HG02798 (cell line): ENCODE results near the gene CACFD1.
A peak's percentile ranks its signal among the peaks of the same experiment; 100 is the strongest.

Source experiments
- ATAC-seq: cut with Tn5 transposase; IDR thresholded peaks from one replicate; pipeline ENCODE4 v1.9.1; 2021; ENCODE audit warnings: mild to moderate bottlenecking; ENCODE audit not compliant: unreplicated experiment, poor library complexity

CACFD1 gene

DNA sequence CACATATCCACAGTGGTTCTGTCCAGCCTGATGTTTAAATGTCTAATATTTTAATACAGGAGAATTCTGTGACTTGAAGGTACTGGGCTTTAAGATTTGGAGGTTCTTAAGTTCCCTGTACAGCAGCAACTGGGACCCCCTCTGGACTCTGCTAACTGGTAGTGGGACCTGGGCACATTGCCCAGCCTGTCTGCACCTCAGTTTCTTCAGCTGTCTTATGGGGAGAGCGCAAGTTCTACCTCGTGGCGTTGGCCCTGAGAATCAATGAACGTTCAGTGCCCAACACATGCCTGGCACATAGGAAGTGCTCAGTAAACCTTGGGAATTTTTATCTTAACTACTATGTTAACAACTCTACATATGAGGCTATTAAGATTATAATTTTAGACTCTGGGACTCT lies 17.7 kb downstream of the CACFD1 start:
- no peak for ATAC-seq

DNA sequence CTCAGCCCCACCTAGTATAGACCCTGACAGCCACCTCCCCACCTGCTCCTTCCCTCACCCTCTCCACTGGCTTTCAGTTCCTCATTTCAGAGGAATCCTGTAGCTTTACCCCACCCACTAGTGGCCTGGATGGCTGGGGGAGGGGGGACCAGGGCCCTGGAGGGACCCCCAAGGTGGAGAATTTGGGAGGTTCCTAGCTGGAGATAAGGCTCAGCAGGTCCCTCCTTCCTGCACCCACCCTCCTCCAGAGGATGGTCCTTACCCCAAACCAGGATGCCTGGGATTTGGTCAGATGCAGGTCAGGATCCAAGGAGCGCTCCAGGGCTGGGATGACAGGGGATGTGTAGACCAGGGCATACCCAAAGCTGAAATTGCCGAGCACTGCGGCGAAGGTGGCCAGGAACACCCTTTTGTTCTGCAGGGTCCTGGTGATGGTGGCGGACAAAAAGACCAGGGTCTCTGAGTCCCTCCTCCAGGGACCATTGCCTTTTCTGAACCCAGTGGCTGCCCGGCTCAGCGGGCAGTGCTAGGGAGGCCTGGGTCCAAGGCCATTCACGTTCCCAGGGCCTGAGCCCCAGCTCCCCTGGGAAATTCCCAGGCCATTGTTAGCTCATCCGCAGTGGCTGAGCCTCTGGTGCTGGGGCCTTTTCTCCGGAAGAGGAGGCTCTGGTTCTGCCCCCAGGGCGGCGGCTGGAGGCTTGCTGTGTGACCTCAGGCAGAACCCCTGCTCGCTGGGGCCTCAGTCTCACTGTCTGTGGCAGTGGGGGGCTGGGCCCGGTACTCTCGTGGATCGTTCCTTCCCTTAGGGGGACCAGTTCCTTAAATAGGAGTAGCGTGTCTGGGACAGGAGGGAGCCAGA lies 18.4 kb downstream of the CACFD1 start:
- ATAC-seq: peak; percentile 29

DNA sequence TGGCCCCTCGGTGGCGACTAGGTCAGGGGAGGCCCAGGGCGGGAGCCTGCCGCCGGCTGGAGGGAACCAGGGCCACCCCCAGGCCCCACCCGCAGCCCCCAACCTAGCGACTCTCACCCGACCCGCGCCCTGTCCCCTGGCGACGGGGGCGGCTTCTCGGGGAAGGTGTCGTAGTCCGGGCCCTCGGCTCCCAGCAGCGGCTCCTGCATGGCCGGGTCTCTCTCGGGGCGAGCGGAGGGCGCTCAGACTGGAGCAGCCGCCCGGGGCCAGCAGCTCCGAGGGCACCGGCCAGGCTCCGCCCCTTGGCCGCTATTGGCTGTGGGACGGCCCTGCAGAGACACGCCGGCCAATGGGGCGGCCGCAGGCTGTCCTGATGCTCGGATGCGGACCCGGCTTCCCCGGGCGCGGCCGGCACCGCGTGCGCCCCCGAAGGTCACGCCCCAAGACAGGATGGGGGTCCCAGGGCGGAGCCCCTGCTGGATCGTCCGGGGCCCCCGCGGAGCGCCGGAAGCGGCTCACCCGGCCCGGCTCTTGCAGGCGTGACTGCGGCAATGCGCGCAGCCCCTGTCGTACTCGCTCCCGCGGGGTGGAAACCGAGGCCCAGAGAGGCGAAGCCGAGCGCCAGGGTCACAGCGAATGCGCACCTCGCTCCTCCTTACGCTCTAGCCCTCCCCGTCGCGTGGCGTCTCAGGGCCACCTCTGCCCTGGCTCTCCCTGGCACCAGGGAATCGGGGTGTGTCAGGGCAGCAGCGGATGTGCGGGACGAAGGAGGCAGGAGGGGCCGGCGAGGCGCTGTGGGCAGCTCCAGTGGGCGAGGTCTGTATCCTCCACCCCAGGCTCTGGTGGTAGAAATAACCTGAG lies 19.3 kb downstream of the CACFD1 start, which contains the start of gene SLC2A6:
Gene SLC2A6, minus strand, starts transcription at position 249 of the 861 bp plus-strand sequence. Its CDS starts 40 bp downstream, at position 209.
- peak; percentile 93 for ATAC-seq

DNA sequence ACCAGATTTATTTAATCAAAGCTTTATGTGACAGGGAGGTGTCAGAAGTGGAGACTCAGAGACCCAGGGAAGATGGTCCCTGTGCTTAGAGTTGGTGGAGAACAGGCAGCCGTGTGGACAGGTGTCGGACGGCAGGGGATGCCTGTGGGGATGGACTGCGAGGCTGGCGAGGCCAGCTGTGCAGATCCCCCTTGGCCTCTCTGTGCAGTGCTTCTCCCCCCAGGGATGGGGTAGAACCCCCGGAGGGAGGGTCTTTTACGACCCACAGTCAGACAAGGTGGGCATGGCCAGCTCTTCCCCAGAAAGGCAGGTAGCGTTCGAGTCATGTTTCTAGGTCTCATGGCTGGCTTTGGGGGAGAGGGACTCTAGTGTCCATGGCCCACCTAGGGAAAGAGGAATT lies 23.8 kb downstream of the CACFD1 start:
- no peak for ATAC-seq

DNA sequence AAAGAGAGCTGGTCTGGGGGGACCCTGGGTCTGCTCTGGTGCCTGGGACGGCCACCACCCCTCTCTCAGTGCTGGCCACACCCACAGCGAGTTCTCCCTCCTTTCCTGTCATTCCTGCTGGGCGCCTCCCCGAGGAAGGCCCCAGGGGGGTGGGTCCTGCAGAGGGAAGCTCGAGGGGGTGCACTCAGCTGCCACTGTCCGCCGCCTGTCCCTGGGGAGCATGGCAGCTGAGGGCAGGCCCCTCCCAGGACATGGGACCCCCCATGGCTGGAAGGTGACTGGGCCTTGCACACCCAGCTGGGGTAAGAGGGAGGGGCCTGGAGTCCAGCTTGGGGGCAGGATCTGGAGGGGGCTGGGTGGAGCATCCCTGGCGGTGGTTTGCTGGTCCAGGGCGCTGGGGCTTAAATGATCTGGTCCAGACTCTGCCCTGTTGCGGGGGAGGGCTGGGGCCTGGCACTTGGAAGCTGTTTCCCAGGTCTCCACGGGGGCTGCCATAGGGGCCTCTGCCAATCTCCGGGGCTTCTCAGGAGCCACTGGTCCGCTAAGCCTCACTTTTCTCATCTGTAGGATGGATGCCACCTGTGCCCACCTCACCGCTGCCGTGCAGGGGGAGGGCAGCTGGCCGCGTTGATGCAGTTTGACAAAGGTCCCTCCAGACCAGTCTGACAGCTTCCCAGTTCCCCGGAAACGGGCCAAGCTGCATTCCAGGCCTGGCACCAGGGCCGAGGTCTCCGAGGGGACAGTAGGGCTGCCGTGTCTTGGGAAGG lies 25.1 kb downstream of the CACFD1 start:
- no peak for ATAC-seq

DNA sequence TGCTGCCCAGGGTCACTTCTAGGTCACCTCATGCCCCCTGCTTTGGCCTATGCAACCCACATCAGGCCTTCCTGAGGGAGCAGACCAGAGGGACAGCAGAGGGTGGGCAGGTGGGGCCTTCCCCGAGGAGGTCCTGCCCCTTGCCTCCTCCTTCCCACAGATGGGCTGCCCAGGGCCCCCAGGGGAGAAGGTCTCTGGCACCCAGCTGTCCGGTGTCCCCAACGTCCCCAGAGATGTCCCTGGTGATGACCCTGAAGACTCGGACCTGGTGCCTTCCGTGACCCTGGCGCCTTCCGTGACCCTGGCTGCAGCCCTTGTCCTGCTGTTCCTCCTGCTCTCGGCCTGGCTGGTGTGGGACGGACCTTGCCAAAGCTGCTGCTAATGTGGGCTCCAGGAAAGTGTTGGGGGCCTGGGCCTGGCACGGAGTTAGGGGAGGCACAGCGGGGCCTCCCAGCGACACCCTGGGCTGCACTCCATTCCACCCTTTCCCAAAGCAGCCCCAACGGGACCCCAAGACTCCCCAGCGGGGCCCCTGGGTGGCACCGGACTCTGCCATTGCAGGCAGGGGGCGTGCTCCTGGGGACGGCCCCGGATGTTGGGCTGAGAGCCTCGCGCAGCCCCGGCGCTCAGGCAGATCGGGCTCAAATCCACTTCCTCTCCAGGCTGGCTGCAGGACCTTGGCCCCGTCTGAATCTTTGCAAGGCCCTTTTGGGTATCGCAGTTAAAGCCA lies 25.9 kb downstream of the CACFD1 start:
- no peak for ATAC-seq

DNA sequence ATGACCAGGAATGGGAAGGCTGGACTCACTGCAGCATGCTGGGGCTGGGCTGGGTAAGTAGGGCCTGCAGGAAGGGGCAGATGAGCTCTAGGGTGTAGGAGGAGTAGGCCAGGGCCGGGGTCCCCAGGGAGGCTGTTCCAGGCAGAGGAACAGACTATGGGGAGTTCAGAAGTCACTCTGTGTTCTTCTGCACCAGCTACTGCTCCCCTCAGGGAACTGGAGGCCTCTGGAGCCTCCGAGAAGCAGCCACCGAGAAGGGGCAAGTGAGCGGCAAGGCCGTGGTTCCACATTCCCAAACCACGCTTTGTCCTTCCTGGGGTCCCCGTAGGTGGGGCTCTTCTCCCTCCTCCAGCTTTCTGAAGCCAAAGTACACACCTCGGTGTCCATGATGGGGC lies 27.6 kb downstream of the CACFD1 start:
- no peak for ATAC-seq

DNA sequence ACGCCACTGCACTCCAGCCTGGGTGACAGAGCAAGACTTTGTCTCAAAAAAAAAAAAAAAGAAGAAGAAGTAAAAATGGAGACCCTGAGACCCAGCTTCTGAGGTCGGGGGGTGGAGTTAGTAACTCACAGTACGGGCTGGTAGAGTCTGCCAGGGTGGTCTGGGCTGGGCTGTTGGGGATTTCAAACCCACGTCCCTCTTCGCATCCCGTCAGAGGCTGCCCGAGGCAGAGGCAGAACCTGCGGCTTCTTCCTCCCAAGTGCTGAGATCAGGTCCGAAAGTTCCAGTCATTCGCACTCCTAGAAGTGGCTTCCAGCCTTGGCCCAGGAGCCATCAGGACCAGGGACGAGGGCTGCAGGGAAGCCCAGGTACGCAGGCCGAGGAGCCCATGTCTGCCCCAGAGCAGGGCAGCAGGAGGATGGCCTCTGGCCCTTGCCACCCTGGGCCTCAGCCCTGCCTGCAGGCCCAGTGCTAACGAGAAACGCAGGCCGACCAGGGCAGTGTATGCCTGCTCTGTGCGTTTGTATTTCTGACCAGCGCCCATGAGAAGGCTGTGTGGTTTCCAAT lies 29.0 kb downstream of the CACFD1 start:
- no peak for ATAC-seq

DNA sequence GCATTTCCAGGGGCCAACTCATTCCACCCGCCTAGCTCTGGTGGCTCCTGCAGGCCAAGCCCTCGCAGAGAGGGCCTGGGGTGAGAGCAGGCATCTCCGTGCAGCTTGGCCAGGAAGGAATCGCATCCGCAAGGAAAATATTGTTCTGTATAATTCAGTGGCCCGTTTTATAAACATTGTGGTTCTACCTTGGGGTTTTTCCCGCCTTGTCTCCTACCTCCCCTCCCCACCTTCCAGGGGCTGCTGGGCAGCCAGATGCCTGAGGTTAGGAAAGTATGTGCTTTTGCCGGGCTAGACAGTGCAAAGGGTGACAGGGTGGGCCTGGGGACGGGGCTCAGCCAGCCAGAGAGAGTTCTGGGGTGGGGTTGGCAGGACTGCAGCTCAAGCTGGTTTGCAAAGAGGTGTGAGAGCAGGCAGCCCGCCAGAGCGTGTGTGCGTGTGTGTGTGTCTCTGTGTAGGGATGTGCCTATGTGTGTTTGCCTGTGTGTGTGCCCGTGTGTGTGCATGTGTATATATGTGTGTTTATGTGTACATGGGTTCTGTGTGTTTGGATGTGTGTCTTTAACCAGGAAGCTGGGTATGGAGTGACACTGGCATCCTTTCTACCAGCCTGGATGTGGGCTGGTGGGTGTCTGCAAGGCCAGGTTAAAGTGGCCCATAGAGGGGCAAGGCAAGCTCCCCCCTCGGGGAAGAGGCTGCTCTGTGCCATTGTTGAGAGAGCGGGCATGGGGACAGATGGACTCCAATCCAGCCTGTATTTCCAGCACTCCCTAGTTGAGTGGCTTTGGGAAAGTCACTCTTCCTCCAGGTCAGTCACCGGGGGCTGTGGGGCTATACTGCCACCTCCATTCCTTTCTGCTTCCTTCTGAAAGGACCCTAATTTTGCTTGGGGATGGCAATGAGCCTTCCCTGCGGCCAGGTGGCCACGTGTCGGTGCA lies 29.7 kb downstream of the CACFD1 start:
- ATAC-seq: no peak

DNA sequence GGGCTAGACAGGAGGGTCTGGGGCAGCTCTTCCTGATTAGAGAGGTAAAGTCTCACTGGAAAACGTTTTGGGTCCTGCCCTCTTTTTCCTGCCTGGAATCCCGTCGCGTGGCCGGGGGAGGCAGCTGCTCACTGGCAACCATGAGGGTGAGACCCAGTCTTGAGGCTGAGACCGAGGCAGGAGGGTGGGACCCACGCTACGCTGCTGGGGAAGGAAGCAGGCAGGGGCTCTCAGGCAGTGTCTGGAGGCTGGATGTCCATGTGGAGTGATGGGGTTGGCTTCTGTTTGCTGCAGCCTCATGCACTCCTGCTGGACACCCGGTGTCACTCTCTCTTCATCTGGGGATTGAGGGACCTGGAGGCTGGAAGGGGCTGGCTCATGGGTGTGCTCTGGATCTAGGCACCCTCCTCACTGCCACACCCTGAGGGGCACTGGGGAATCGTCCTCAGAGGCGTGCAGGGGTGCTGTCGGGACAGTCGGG lies 30.5 kb downstream of the CACFD1 start:
- no peak for ATAC-seq

DNA sequence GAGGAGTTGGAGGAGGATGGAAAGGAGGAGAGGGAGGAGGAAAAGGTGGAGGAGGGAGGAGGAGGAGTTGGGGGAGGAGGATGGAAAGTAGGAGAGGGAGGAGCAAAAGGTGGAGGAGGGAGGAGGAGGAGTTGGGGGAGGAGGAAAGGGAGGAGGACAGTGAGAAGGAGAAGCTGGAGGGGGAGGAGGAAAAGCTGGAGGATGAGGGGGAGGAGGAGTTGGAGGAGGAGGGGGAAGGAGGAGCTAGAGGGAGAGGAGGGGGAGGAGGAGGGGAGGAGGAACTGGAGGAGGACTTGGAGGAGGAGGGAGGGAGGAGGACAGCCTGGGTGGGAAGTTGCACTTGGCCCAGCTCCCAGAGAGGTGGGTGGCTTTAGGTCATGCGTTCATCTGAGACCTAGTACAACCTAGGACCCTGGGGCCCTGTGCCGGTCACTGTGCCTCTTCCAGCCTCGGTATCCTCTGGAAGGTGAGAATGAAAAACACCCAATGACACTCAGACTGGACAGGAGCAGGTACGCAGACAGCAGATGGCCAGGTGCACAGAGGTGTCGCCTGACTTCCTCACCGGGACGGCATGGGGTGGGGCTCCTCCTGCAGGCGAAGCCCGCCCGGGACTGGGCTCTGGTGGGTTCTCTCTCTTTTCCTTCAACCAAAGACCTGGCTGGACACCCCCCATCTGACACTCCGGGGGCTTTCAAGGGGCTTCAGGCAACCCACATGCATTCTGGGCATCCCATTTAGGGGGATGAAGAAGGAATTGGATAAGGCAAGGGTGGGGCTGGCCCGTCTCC lies 31.3 kb downstream of the CACFD1 start:
- no peak for ATAC-seq

DNA sequence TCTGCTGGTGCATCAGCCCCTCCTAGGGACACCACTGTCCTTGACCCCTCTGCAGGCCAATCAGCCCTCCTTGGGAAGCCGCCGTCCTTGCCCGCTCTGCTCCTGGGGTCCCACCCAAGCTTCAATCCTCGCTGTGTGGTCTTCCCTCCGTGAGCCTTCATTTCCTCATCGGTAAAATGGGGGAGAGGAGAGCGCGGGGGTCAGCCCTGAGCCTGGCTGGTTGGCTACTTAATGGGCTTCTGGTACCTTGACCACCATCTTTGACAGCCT lies 31.8 kb downstream of the CACFD1 start:
- no peak for ATAC-seq

DNA sequence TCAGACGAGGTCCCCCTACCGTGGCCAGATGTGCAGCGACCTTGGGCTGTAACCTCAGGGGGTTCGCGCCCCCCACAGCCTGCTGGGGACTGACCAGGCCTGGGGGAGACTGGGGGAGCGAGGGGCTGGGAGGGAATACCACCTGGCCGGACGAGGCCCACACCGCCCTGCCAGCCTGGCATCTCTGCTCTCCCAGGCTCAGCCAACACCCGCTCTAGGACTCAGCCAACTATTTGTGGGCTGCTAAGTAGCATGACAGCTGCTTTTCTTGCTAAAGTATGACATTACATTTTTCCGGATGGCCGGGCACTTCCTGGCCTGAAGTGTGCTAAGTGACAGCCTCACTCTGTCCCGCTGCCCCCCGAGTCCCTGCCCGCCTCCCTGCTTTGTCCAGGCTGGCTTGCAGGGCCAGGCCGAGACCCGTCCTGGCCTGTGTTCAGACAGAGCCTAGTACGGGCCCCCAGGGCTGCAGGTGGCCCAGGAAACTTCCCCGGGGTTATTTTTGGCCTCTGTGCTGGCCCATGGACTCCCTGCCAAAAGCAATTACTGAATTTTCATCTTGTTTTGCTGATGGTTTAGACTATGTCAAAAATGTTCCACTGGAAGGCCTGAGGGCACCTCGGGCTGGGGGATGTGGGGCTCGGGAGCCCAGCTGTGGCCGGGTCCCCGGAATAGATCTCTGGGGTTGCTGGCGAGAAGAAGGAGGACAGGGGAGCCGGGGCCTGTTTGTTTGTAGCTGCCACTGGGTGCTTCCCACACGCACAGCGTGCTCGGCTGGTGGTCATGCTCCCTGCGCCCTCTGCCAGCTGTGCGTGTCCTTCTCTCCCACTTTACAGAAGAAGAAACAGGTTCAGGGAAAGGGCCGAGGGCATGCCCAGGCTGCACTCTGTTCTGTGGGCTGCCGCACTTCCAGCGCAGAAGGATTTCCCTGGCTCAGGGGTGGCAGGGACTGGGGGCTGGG lies 32.6 kb downstream of the CACFD1 start:
- no peak for ATAC-seq

DNA sequence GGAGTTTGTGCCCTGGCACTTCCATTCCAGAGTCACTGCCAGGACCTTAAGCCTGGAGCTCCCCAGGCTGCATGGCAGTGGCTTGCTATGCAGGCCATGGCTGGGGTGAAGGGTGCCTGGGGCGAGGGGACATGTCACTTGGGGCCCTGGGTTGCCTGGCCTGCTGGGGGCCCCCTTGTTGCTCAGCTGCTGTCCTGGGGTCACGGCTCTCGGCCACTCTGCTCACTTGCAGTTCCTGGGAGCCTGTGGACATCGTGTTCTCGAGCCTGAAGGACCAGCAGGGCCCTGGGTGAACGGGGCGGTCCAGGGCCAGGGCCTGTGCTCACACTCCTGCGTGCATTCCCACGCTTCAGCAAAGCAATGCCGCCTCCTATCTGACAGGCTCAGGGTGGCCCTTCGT lies 33.6 kb downstream of the CACFD1 start:
- ATAC-seq: no peak

DNA sequence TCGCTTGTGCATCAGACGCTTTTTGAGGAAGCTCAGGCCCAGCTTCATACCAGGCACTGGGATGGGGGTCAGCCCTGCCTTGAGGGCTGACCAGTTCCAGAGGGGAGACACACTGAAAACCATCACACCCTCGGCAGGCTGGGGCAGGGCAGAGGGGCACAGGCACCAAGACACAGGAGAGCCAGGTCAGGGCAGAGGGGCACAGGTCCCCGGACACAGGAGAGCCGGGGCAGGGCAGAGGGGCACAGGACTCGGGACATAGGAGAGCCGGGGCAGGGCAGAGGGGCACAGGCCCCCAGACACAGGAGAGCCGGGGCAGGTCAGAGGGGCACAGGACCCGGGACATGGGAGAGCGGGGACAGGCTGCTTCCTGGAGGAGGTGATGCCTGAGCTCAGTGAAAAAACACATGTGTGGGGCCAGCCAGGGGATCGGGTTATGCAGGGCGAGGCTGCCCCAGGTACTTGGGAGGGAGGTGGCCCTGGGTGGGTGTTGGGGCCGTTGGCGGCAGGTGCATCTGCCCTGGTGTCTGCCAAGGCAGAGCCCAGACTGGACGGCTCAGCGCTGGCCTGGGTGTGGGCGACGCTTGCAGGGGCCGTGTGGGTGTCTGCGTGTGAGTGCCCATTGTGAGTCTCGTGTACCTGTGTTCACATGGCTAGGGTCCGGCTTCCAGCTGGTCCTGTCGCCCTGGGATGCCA lies 34.2 kb downstream of the CACFD1 start:
- ATAC-seq: no peak

DNA sequence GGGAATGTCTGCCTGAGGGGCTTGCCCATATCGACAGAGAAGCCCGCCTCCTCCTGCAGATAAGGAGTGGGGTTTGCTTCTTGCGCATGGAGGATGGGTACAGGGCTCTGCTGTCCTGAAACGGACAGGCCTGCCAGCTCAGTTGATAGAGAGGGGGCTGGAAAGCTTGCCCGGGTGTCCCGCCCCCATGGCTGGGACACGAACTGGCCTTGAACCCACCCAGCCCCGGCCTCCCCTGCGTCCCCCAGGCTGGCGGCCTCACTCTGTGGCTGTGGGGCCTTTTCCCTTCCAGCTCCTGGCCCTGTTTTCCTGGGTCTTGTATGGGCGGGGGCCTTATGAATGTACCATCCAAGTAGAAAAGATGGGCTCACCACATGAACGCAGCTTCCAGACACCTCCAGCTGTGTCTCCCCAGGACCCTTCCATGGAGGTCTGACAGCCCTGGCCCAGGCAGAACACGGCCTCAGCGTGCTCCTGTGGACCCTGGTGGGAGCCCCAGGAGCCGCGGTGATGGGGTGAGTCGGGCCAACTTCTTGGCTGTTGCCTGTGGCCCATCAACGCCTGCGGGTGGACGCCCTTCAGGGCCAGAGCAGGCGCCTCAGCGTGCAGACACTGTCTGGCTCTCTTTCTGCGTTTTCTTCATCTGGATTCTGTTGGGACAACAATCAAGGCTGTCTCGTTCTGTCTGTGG lies 35.0 kb downstream of the CACFD1 start:
- ATAC-seq: no peak
